K562 (cell line): ENCODE results near the gene SLC2A8. TPM values are rescaled to one million over a fixed set of nuclear protein-coding genes. Genes with fewer than 3 reads are reported as not detected.

Source experiments
- ATAC-seq: fragments of 200-7000 bp; cut with Tn5 transposase; 3 replicates; pipeline ENCODE4 v1.9.1; 2020; ENCODE audit warnings: moderate library complexity
- BruUV-seq: library from RNA; stranded (reverse); fragments of 400-500 nt; replicated peaks from 2 replicates; lab custom pipeline; 2021; lab: Mats Ljungman, UMichigan
- CTCF ChIA-PET: fragments of 300-600 bp; formaldehyde crosslinking; extraction: SDS; loops from one replicate; lab custom pipeline; 2021; ENCODE audit warnings: low intra/inter-chr PET ratio; lab: Yijun Ruan, JAX
- POLR2A ChIA-PET: fragments of 300-600, 350-650 bp; sonication (Branson Sonifier 250); formaldehyde crosslinking; extraction: SDS; loops from one replicate; lab custom pipeline; 2021; ENCODE audit warnings: antibody characterized with exemption, inconsistent platforms; lab: Yijun Ruan, JAX
- DNase-seq, 4 experiments: peaks; one replicate each; pipeline versions ENCODE4 v3.0.0 to v3.0.0-alpha.2; 2011 to 2018; ENCODE audit warnings: low spot score in 3 of 4, mixed read lengths in 3 of 4; ENCODE audit errors: extremely low read depth in 1 of 4
- FAIRE-seq: peaks from 2 replicates; lab custom pipeline; 2011; peaks lifted over from hg19 to GRCh38; lab: Jason Lieb, UNC
- H2AFZ ChIP-seq: 2 replicates; pipeline ENCODE4 v1.6.0; 2011; ENCODE audit warnings: low read depth, low read length, control low read depth, inconsistent platforms
- H3K27ac ChIP-seq: fragments of 200-600 bp; 3 replicates; pipeline ENCODE4 v1.8.0; 2011; ENCODE audit warnings: low read depth, mild to moderate bottlenecking, control low read depth, inconsistent platforms, low read length, moderate library complexity, mixed read lengths; ENCODE audit errors: extremely low read depth
- H3K27me3 ChIP-seq, 2 experiments: fragments of 300-600 bp in 1 of 2; 2 replicates in 1 of 2; 3 replicates in 1 of 2; pipeline versions ENCODE4 v1.6.0 to v1.8.0; 2011; ENCODE audit warnings: inconsistent platforms in 2 of 2, low read length in 2 of 2, mild to moderate bottlenecking in 1 of 2, mixed read lengths in 1 of 2, moderate library complexity in 1 of 2; ENCODE audit not compliant: control insufficient read depth in 2 of 2, insufficient read depth in 2 of 2
- H3K36me3 ChIP-seq: fragments of 300-600 bp; 3 replicates; pipeline ENCODE4 v1.8.0; 2011; ENCODE audit warnings: mild to moderate bottlenecking, low read length, inconsistent platforms; ENCODE audit not compliant: control insufficient read depth, insufficient read depth
- H3K4me1 ChIP-seq, 2 experiments: fragments of 200-600 bp in 1 of 2; replicated peaks in 1 of 2; 2 replicates in 1 of 2; 3 replicates in 1 of 2; pipeline versions ENCODE4 v1.5.1 to v1.8.0; 2011; ENCODE audit warnings: inconsistent platforms in 2 of 2, low read length in 2 of 2, mild to moderate bottlenecking in 1 of 2, mixed read lengths in 1 of 2, moderate library complexity in 1 of 2; ENCODE audit not compliant: control insufficient read depth in 2 of 2, insufficient read depth in 2 of 2
- H3K4me2 ChIP-seq: 2 replicates; pipeline ENCODE4 v1.6.1; 2011; ENCODE audit warnings: low read length, control low read depth, inconsistent platforms, mixed read lengths; ENCODE audit not compliant: insufficient read depth
- H3K4me3 ChIP-seq: fragments of 200-600 bp; sonication (generic), shearing (Covaris generic); 2 replicates; pipeline ENCODE4 v1.5.1; 2016; ENCODE audit warnings: control low read depth, inconsistent platforms
- H3K79me2 ChIP-seq: fragments of 200-600 bp; 3 replicates; pipeline ENCODE4 v1.8.0; 2011; ENCODE audit warnings: low read length, inconsistent platforms; ENCODE audit not compliant: control insufficient read depth, insufficient read depth
- H3K9ac ChIP-seq, 2 experiments: 2 replicates each; pipeline versions ENCODE4 v1.6.0 to v1.6.1; 2011; ENCODE audit warnings: low read depth in 2 of 2, low read length in 2 of 2, control low read depth in 1 of 2, inconsistent platforms in 1 of 2, mild to moderate bottlenecking in 1 of 2, mixed read lengths in 1 of 2; ENCODE audit not compliant: insufficient read depth in 1 of 2
- H3K9me1 ChIP-seq: one replicate; pipeline ENCODE4 v1.6.0; 2011; ENCODE audit warnings: inconsistent platforms, mild to moderate bottlenecking, low read length, moderate library complexity; ENCODE audit not compliant: control insufficient read depth, insufficient read depth
- H3K9me3 ChIP-seq: replicated peaks from 2 replicates; pipeline ENCODE4 v1.5.1; 2011; ENCODE audit warnings: low read depth, low read length, inconsistent platforms; ENCODE audit not compliant: control insufficient read depth, insufficient read depth
- H4K20me1 ChIP-seq: replicated peaks from 2 replicates; pipeline ENCODE4 v1.6.1; 2011; ENCODE audit warnings: low read length, inconsistent platforms, mixed read lengths; ENCODE audit not compliant: control insufficient read depth, insufficient read depth
- CBX3 ChIP-seq, 2 experiments: IDR thresholded peaks; 1 replicate in 1 of 2; 2 replicates in 1 of 2; pipeline ENCODE4 v1.6.1; 2012; ENCODE audit warnings: inconsistent platforms in 2 of 2, low read length in 2 of 2, borderline replicate concordance in 1 of 2, control low read depth in 1 of 2
- CHCHD3 ChIP-seq: fragments of 250-450 bp; sonication (Bioruptor Pico); IDR thresholded peaks from 2 replicates; pipeline ENCODE4 v2.1.2; 2022; ENCODE audit warnings: mild to moderate bottlenecking
- FOXM1 ChIP-seq, 2 experiments: fragments of 450-650 bp in 1 of 2; sonication (generic) in 1 of 2; formaldehyde crosslinking in 1 of 2; IDR thresholded peaks; 2 replicates each; pipeline versions ENCODE4 v1.6.1 to v1.9.0; 2017 to 2022; ENCODE audit warnings: low read depth in 2 of 2, mild to moderate bottlenecking in 2 of 2, missing genetic modification reagents in 1 of 2, moderate library complexity in 1 of 2
- HBP1 ChIP-seq: fragments of 450-650 bp; formaldehyde crosslinking; IDR thresholded peaks from 2 replicates; pipeline ENCODE4 v1.4.0; 2022; ENCODE audit warnings: missing genetic modification characterization
- NFIX ChIP-seq: fragments of 250-450 bp; sonication (Bioruptor Pico); IDR thresholded peaks from 2 replicates; pipeline ENCODE4 v1.4.0; 2020; ENCODE audit warnings: low read depth, mild to moderate bottlenecking, moderate library complexity
- RBFOX2 ChIP-seq: fragments of 200-400 bp; formaldehyde crosslinking; IDR thresholded peaks from 2 replicates; pipeline ENCODE4 v1.6.1; 2017; ENCODE audit warnings: low read depth, mild to moderate bottlenecking, low read length, moderate library complexity
- whole genome bisulfite sequencing: fragments of 100-300 bp; shearing (Covaris generic); methylation state at CpG from one replicate; pipeline ENCODE4 v1.1.6; 2016; ENCODE audit warnings: low coverage, mixed read lengths; ENCODE audit not compliant: insufficient coverage; ENCODE audit errors: missing lambda C conversion rate; 5-methylcytosine and 5-hydroxymethylcytosine counted together
- in situ Hi-C: fragments of 300-500 bp; cut with MboI; formaldehyde crosslinking; loops from 4 replicates; pipeline ENCODE4 v1.15.0; 2018; ENCODE audit warnings: inconsistent platforms, mixed read lengths
- intact Hi-C: fragments of 100-400 bp; cut with micrococcal nuclease; formaldehyde crosslinking; loops from 2 replicates; pipeline ENCODE4 v1.14.2; 2022
- polyA plus RNA-seq, 8 experiments: library from polyadenylated mRNA; depleted of rRNA in 4 of 8; stranded (reverse) in 5 of 8; unstranded in 3 of 8; fragments of >200 nt; fragmentation: Nextera tagmentation in 2 of 8; fragmentation: Illumina TruSeq in 1 of 8; extraction: Ambion mirVana in 2 of 8; extraction: Trizol in 1 of 8; gene quantifications; 2 replicates each; pipeline versions ENCODE4 v1.2.1 to v1.2.3, GENCODE V29; 2011 to 2014; ENCODE audit warnings: inconsistent platforms in 1 of 8, missing spikeins in 1 of 8
- total RNA-seq, 7 experiments: library from RNA; depleted of rRNA in 6 of 7; stranded (reverse); fragments of >200 nt in 6 of 7; fragmentation: Illumina TruSeq in 2 of 7; extraction: Trizol in 2 of 7; gene quantifications; 2 replicates each; pipeline versions ENCODE4 v1.2.1 to v1.2.3, GENCODE V29; 2011 to 2021; ENCODE audit warnings: low replicate concordance in 1 of 7
- TF ChIP-seq, protein P1 (sequence below): fragments of 200-600 bp; sonication (generic); IDR thresholded peaks from one replicate; pipeline ENCODE4 v1.6.1; 2012; ENCODE audit warnings: mild to moderate bottlenecking, low read depth, low read length, inconsistent platforms

The SLC2A8 gene
- total and polyA plus RNA-seq, 9 of the 15 experiments (the other 6 are each of a cell fraction or from before 2014, with no cell fraction given), result 0.13 to 12.9 (median 5.2) TPM

DNA sequence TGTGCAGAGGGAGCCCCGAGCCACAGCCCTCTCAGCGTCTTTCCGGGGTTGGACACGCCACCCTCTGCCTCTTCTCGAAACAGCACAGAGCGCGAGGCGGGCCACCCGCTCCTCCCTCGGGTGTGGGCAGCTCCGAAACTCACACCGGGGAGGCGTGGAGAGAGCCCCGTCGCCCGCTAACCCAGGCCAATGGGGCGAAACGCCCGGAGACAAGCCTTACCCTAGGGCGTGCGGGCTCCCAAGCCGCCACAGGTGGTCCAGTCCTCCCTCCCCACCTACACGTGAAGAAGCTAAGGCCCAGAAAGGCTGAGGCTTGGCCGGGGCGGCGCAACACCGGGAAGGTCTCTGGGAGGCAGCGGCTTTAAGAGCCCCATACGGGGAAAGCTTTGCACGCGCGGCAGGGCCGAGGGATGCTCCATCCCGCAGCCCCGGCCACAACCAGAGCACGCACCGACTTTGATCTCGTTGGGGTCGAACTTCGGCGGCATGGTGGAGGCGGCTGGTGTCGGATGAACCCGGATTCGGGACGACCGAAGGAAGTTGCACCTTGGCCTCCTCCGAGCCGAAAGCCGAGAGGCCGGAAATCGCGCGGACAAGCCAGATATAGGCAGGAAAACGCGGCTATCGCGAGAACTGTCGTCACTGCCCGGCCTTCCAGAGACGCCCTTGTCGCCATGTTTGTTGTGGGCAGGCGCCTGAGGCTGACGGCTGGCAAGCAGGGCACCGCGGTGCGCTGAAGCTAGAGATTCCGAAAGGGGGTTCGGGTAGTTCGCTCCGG is 54.0 kb downstream of the SLC2A8 start, which contains the start of the genes LRSAM1 and RPL12:
Gene LRSAM1, plus strand, starts transcription at position 681 of the 778 bp plus-strand sequence. CDS start 3,018 bp downstream, outside the sequence.
Gene RPL12, minus strand, starts transcription at position 577 of the 778 bp plus-strand sequence. Its CDS starts 89 bp downstream, at position 488.
- FAIRE-seq, result peak; percentile 89
- CTCF ChIA-PET, result no interaction called here
- Histone ChIP-seq H3K4me2 (peak within 1 kb of the TSS; percentile 100), H3K79me2 (peaks cover 61% of the 10 kb centered on the region), H3K4me3 (peak within 1 kb of the TSS; percentile 78), H3K9me1 (no peaks in the 10 kb centered on the region), H4K20me1 (peaks cover 33% of the 10 kb centered on the region), H3K9ac (peak within 1 kb of the TSS; percentile 94 to 97), H3K4me1 (peaks cover 22 to 28% of the 10 kb centered on the region in 2 experiments; a peak in 4 of 5 replicates), H3K9me3 (no peaks in the 10 kb centered on the region; the same call in 1 of the 2 replicates), H3K36me3 (peaks cover 53% of the 10 kb centered on the region), H2AFZ (peak within 1 kb of the TSS; percentile 95), H3K27ac (peak within 1 kb of the TSS; percentile 82), H3K27me3 (no peaks in the 10 kb centered on the region)
- no TSS peak for BruUV-seq
- peak; percentile 69 for ATAC-seq
- intact Hi-C loops (no loop called here), in situ Hi-C loops (no loop called here)
- WGBS, result under 1% methylated on average over 63 of the region's 71 CpGs
- peak; percentile 84 to 96 (median 89) for DNase-seq
- POLR2A ChIA-PET, result interaction anchor here (0.5 to 3.6 kb wide), 24 partner anchors 8 to 1506 kb away, joined by 3 to 21 read pairs (median 4); partner anchors contain the start of genes SLC2A8 and ZNF79
- TF ChIP-seq FOXM1 (IDR thresholded peaks at IDR 0.05; ENCODE audit: low read depth) (no peak), FOXM1 (CRISPR knock-in tag; IDR thresholded peaks at IDR 0.05; ENCODE audit: low read depth) (peak; percentile 96), CBX3 (IDR thresholded peaks at IDR 0.05; ENCODE audit: borderline replicate concordance in 1 of 2, low read length in 2 of 2) (peak in 1 of 2 experiments; percentile 36; a peak in 1 of 3 replicates), NFIX (CRISPR knock-in tag) (no peak), HBP1 (CRISPR knock-in tag) (no peak), CHCHD3 (CRISPR knock-in tag) (0 out of 2 replicates have a peak, but pooled peaks have one; percentile 77), RBFOX2 (peak; percentile 99)
- TF ChIP-seq, protein P1, sequence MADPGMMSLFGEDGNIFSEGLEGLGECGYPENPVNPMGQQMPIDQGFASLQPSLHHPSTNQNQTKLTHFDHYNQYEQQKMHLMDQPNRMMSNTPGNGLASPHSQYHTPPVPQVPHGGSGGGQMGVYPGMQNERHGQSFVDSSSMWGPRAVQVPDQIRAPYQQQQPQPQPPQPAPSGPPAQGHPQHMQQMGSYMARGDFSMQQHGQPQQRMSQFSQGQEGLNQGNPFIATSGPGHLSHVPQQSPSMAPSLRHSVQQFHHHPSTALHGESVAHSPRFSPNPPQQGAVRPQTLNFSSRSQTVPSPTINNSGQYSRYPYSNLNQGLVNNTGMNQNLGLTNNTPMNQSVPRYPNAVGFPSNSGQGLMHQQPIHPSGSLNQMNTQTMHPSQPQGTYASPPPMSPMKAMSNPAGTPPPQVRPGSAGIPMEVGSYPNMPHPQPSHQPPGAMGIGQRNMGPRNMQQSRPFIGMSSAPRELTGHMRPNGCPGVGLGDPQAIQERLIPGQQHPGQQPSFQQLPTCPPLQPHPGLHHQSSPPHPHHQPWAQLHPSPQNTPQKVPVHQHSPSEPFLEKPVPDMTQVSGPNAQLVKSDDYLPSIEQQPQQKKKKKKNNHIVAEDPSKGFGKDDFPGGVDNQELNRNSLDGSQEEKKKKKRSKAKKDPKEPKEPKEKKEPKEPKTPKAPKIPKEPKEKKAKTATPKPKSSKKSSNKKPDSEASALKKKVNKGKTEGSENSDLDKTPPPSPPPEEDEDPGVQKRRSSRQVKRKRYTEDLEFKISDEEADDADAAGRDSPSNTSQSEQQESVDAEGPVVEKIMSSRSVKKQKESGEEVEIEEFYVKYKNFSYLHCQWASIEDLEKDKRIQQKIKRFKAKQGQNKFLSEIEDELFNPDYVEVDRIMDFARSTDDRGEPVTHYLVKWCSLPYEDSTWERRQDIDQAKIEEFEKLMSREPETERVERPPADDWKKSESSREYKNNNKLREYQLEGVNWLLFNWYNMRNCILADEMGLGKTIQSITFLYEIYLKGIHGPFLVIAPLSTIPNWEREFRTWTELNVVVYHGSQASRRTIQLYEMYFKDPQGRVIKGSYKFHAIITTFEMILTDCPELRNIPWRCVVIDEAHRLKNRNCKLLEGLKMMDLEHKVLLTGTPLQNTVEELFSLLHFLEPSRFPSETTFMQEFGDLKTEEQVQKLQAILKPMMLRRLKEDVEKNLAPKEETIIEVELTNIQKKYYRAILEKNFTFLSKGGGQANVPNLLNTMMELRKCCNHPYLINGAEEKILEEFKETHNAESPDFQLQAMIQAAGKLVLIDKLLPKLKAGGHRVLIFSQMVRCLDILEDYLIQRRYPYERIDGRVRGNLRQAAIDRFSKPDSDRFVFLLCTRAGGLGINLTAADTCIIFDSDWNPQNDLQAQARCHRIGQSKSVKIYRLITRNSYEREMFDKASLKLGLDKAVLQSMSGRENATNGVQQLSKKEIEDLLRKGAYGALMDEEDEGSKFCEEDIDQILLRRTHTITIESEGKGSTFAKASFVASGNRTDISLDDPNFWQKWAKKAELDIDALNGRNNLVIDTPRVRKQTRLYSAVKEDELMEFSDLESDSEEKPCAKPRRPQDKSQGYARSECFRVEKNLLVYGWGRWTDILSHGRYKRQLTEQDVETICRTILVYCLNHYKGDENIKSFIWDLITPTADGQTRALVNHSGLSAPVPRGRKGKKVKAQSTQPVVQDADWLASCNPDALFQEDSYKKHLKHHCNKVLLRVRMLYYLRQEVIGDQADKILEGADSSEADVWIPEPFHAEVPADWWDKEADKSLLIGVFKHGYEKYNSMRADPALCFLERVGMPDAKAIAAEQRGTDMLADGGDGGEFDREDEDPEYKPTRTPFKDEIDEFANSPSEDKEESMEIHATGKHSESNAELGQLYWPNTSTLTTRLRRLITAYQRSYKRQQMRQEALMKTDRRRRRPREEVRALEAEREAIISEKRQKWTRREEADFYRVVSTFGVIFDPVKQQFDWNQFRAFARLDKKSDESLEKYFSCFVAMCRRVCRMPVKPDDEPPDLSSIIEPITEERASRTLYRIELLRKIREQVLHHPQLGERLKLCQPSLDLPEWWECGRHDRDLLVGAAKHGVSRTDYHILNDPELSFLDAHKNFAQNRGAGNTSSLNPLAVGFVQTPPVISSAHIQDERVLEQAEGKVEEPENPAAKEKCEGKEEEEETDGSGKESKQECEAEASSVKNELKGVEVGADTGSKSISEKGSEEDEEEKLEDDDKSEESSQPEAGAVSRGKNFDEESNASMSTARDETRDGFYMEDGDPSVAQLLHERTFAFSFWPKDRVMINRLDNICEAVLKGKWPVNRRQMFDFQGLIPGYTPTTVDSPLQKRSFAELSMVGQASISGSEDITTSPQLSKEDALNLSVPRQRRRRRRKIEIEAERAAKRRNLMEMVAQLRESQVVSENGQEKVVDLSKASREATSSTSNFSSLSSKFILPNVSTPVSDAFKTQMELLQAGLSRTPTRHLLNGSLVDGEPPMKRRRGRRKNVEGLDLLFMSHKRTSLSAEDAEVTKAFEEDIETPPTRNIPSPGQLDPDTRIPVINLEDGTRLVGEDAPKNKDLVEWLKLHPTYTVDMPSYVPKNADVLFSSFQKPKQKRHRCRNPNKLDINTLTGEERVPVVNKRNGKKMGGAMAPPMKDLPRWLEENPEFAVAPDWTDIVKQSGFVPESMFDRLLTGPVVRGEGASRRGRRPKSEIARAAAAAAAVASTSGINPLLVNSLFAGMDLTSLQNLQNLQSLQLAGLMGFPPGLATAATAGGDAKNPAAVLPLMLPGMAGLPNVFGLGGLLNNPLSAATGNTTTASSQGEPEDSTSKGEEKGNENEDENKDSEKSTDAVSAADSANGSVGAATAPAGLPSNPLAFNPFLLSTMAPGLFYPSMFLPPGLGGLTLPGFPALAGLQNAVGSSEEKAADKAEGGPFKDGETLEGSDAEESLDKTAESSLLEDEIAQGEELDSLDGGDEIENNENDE, result no peak
